Urinary bladder (tissue), 4 donors: ENCODE measurements around the gene FAM193A. TPM values are rescaled to one million over a fixed set of nuclear protein-coding genes. Genes with fewer than 3 reads are reported as not detected.

ENCODE experiments used
- DNase-seq: peaks from one replicate; pipeline ENCODE4 v3.0.0-alpha.2; 2015; ENCODE audit errors: extremely low spot score
- H3K27ac ChIP-seq: one replicate; pipeline ENCODE4 v1.5.1; 2013; ENCODE audit warnings: low read depth, mild to moderate bottlenecking, moderate library complexity
- H3K36me3 ChIP-seq: one replicate; pipeline ENCODE4 v1.6.1; 2013; ENCODE audit warnings: mild to moderate bottlenecking, moderate library complexity; ENCODE audit not compliant: insufficient read depth
- H3K4me1 ChIP-seq: one replicate; pipeline ENCODE4 v1.6.1; 2013; ENCODE audit warnings: mild to moderate bottlenecking, moderate library complexity; ENCODE audit not compliant: insufficient read depth
- H3K4me3 ChIP-seq: one replicate; pipeline ENCODE4 v1.5.1; 2013; ENCODE audit warnings: low read depth, low read length
- WGBS: extraction: QIAGEN DNeasy Blood & Tissue Kit; methylation state at CpG from one replicate; pipeline ENCODE4 v1.1.7; 2013; 5-methylcytosine and 5-hydroxymethylcytosine counted together
- polyA plus RNA-seq: library from polyadenylated mRNA; stranded (reverse); fragments of 200-250 nt; gene quantifications from one replicate; pipeline ENCODE4 v1.2.3, GENCODE V29; 2013
- total RNA-seq: library from RNA; depleted of rRNA; stranded (reverse); fragments of >200 nt; gene quantifications from one replicate; pipeline ENCODE4 v1.2.3, GENCODE V29; 2014
- donor health status: healthy with polysubstance abuse.
- donor health status: healthy.

The FAM193A gene
- total and polyA plus RNA-seq, 2 donors, result 16.2 to 18.7 TPM

DNA sequence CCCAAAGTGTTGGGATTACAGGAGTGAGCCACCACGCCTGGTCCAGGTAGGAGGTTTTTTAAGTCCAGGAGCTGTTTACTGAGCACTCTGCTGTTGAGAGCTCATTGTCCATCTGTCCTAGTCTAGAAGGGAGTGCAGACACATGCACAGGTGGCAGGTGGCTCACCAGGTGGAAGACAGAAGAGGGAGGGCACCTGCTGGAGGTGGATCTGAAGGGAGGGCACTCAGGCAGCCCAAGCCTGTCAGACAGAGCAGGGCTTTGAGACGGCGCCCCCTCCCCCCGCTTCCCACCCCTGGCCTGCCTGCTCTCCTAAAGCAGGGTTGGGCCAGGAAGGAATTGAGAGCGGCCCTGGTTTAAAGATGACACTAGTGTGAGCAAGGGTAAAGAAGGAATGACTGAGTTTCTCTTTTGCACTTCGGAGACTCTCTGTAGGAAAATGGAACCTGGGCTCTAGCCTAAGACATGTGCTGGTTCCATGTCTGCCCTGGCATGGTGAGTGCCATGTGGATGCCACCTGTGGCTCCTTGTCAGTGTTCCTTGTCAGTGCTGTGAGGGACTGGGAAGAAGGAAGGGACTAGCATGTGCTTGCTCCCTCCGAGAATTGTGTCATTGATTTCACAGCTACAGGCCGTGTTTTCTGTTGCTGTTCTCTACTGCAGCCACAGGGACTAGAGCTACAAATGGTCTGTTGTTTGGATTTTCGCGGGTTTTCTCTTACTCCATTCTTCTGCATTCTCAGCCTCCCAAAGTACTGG lies 111.1 kb downstream of the FAM193A start:
- no peak overlapping the region for H3K27ac ChIP-seq
- no peak for DNase-seq
- peaks cover 2% of the 10 kb centered on the region for H3K36me3 ChIP-seq
- no peaks in the 10 kb centered on the region for H3K4me1 ChIP-seq
- WGBS, result 93% methylated on average over 10 of the region's 10 CpGs
- no peak overlapping the region for H3K4me3 ChIP-seq

DNA sequence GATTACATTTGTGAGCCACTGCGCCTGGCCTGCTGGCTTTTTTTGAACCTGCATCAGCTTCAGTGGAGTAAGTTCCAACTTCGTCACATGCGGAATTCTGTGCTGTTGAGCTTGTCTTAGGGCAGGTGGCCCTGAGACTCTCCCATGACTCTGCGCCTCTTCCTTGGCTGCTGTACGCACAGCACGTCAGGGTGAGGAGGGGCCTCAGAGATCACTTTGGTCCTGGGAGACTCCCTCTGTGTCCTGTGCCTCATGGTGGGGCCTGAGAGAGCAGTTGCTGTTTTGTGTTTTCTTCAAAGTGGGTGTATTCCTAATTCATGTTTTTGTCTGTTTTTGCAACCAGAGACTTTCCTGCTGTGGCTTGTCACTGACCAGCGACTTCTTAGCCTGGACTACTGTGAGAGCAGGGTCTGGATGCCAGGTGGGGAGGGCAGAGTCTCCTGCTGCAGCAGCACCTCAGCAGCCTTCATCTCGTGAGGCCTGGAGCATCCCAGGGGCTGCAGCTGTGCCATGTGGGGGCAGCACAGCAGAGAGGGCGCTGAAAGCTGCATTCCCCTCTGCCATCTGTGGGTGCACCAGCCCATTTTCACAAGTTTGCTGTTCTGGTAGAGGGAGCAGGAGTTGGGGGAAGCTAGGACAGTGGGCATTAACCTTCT lies 111.8 kb downstream of the FAM193A start:
- no peak overlapping the region for H3K4me3 ChIP-seq
- WGBS, result 93% methylated on average over 9 of the region's 9 CpGs
- peaks cover 2% of the 10 kb centered on the region for H3K36me3 ChIP-seq
- DNase-seq, result no peak
- no peaks in the 10 kb centered on the region for H3K4me1 ChIP-seq
- no peak overlapping the region for H3K27ac ChIP-seq

DNA sequence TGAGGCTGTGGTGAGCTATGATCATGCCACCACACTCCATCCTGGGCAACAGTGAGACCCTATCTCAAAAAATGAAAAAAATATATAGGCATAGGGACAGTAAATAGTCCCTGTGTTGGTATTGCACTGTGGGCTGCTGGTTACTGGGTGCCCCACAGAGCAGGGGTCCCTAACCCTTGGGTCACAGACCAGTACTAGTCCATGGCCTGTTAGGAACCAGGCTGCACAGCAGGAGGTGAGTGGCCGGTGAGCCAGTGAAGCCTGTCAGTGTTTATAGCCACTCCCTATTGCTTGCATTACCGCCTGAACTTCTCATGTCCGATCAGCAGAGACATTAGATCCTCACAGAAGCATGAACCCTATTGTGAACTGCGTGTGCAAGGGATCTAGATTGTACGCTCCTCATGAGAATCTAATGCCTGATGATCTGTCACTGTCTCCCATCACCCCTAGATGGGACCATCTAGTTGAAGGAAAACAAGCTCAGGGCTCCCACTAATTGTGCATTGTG lies 113.2 kb downstream of the FAM193A start:
- Histone ChIP-seq H3K27ac (no peak overlapping the region), H3K4me3 (no peak overlapping the region), H3K36me3 (peaks cover 2% of the 10 kb centered on the region), H3K4me1 (no peaks in the 10 kb centered on the region)
- DNase-seq, result no peak
- 96% methylated on average over 5 of the region's 5 CpGs for WGBS

DNA sequence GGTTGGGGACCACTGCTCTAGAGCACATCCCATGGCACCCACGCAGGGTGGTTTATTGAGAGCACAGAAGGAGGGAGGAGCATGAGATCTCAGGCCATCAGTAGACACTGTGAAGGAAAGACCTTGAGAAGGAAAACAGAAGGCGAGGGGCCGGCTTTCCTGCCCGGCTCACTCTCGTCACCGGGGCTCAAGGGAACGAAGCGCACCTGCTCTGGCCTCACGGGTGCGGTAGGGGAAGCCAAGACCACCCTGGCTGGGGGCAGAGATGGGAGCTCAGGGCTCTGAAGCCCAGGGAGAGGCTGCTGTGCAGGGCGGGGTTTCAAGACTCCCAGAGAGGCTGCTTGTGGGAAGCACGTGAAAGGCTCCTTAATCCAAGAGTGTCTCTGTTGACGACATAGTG lies 113.8 kb downstream of the FAM193A start:
- no peaks in the 10 kb centered on the region for H3K4me1 ChIP-seq
- no peak overlapping the region for H3K27ac ChIP-seq
- DNase-seq, result no peak
- WGBS, result 91% methylated on average over 13 of the region's 13 CpGs
- no peak overlapping the region for H3K4me3 ChIP-seq
- H3K36me3 ChIP-seq, result peaks cover 2% of the 10 kb centered on the region

DNA sequence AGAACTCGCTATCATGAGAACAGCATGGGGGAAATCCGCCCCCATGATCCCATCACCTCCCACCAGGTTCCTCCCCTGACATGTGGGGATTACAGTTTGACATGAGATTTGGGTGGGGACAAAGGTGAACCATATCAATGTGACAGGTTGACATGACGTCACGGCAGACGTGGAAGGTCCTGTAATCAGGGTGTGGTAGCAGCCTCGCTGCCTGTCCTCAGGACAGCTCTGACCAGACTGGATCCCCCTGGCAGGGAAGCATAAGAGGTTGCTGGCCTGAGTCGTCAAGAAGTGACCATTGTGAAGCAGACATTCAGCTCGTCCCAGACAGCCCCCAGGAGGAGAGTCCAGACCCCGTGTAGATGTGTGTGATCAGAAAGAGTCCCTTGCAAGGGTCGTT lies 115.1 kb downstream of the FAM193A start:
- no peak overlapping the region for H3K27ac ChIP-seq
- no peak for DNase-seq
- WGBS, result 88% methylated on average over 10 of the region's 10 CpGs
- H3K36me3 ChIP-seq, result peaks cover 2% of the 10 kb centered on the region
- no peaks in the 10 kb centered on the region for H3K4me1 ChIP-seq
- H3K4me3 ChIP-seq, result no peak overlapping the region

DNA sequence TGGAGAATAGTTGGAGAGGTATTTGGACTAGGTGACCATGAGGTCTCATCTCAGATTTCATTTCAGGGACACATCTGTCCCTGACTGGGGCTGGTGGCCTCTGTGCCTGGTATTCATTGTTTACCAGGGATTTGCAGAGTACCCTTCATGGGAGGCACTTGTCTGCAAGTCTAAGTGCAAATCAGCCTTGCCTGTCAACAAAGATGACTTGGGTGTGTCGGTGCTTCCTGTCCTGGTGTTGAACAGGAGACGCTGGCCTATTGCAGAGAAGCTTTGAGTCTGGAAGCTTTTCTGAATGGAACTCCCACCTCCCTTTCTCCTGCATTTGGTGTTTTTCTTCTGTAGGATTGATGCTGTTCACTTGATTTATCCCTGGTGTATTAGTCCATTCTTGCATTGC lies 115.6 kb downstream of the FAM193A start:
- no peak overlapping the region for H3K4me3 ChIP-seq
- no peak overlapping the region for H3K27ac ChIP-seq
- 90% methylated on average over 2 of the region's 2 CpGs for WGBS

DNA sequence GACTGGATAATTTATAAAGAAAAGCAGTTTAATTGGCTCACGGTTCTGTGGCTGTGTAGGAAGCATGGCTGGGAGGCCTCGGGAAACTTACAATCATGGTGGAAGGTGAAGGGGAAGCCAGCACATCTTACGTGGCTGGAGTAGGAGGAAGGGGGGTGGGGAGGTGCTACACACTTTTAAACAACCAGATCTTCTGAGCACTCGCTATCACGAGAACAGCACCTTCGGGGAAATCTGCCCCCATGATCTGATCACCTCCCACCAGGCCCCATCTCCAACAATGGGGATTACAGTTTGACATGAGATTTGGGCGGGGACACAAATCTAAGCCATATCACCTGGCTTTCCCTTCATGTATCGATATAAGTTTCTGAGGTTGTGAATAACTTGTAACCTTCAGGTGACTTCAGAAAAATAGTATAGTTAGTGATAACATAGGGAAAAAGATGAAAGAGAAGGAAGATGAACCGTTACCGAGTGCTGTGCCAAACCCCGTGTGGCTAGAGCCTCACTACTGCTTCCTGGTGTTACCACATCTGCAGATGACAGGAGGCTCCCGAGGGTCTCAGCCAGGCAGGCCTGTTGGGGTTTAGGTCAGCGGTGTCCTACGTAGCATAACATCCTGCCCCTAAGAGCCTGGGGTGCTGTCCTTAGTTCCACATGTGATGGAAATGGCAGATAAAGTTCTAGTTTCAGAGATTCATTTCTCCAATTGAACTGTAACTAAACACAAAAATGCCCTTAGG lies 116.1 kb downstream of the FAM193A start:
- DNase-seq, result no peak
- 85% methylated on average over 14 of the region's 14 CpGs for WGBS
- H3K36me3 ChIP-seq, result peaks cover 1% of the 10 kb centered on the region

More for the DNA sequence above, 115.6 kb downstream of the FAM193A start:
- DNase-seq, result no peak
- Histone ChIP-seq H3K4me1 (no peaks in the 10 kb centered on the region), H3K36me3 (peaks cover 2% of the 10 kb centered on the region)

DNA sequence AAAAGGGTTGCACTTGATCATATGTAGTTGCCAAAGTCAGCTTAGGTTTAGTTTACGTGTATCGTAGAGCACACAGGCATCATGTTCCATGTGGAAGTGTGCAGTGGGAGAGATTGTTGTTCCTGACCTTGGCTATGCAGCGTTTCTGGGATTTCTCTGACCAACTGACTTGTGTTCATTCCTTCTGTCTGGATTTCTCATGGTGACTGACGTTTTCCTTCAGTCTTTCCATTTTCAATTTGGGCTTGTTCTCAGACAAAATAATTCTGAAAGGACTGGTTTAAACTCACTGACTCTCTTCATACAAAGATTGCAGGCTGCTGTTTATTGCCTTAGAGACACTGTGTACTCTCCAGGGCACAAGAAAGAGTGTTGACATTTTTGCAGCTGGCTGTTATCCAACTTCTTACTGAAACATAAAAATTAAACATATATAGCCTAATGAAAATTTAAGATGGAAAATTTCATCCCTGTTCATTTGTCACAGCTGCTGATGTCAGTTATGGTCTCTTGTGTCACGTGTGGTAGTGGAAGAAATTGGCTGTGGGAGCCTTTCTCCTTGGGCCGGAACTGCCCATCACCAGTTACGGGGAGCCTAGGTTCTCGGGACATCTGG lies 124.3 kb downstream of the FAM193A start:
- peak; percentile 8 for DNase-seq
- 42% methylated on average over 8 of the region's 8 CpGs for WGBS
- no peak overlapping the region for H3K4me3 ChIP-seq
- H3K36me3 ChIP-seq, result peaks cover 3% of the 10 kb centered on the region
- no peaks in the 10 kb centered on the region for H3K4me1 ChIP-seq
- H3K27ac ChIP-seq, result no peak overlapping the region

More for the DNA sequence above, 116.1 kb downstream of the FAM193A start:
- Histone ChIP-seq H3K27ac (no peak overlapping the region), H3K4me3 (no peak overlapping the region), H3K4me1 (no peaks in the 10 kb centered on the region)

DNA sequence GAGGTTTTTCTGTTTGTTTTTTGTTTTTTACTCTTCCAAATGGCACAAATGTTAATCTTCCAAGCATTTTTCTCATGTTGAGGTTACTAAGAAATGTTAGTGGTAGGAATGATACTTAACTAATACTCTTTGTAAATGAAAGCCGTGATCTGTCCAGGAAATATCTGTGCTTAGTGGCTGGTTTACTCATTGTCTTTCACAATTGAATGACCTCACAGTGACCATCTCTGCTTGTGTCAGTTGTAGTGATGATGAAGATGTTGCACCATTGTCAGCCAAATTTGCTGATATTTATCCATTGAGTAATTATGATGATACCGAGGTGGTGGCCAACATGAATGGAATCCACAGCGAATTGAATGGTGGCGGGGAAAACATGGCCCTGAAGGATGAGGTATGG lies 126.2 kb downstream of the FAM193A start:
- Histone ChIP-seq H3K4me1 (no peaks in the 10 kb centered on the region), H3K36me3 (peaks cover 3% of the 10 kb centered on the region), H3K4me3 (no peak overlapping the region), H3K27ac (no peak overlapping the region)
- DNase-seq, result no peak
- WGBS, result 96% methylated on average over 4 of the region's 4 CpGs

DNA sequence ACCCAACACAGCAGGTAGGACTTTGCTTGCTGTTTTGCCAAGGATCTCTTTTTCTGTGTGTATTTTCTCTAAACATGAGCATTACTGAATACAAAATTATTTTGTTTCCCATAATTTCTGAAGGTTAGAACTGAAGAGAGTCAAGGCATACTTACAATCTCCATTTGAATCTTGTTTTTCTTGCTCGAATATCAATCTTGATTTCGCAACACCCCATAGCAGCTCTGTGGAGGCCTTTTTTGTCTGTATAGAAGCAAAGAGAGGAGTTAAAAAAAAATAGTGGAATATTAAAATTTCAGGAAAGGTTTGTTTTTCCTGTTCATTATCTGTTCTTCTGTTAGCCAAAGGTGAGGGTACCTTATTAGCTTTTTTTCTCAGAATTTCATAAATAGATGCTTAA lies 126.8 kb downstream of the FAM193A start:
- WGBS, result 85% methylated on average over 2 of the region's 2 CpGs
- Histone ChIP-seq H3K4me3 (no peak overlapping the region), H3K27ac (no peak overlapping the region), H3K36me3 (peaks cover 3% of the 10 kb centered on the region), H3K4me1 (no peaks in the 10 kb centered on the region)
- no peak for DNase-seq

DNA sequence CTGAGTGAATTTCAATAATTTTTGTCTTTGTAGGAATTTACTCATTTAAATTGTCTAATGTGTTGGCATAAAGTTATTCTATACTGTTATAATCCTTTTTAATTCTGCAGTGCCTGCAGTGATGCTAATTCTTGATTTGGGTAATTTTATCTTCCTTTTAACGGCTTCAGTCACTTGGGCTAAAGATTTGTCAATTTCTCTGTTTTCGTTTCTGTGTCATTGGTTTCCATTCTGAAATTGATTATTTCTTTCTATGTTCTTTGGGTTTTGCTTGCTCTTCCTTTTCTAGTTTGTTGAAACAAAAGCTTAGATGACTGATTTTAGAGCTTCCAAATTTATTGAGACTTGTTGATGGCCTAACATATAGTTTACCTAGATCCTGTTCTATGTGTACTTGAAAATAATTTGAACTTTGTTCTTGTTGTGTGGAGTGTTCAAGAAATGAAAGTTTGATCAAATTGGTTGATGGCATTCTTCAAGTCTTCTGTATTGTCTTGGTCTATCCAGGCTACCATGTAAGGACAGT lies 130.3 kb downstream of the FAM193A start:
- Histone ChIP-seq H3K27ac (no peak overlapping the region), H3K4me1 (no peaks in the 10 kb centered on the region), H3K4me3 (no peak overlapping the region), H3K36me3 (no peaks in the 10 kb centered on the region)
- DNase-seq, result no peak
- WGBS, result 90% methylated on average over 2 of the region's 2 CpGs

DNA sequence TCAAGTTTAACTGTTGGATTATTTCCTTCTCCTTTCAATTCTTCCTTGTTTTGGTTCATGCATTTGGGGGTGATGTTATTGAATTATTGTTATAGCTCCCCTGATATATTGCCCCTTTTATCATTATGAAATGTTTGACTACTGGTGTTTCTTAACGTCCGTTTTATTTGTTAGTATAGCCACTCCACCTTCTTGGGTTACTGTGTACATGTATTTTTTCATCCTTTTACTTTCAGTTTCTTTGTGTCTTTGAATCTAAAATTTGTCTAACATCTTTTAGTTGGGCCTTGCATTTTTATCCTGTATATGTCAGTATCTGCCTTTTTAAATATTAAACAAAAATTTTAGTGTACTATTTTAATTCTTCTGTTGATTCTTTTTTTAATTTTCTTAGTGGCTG lies 131.0 kb downstream of the FAM193A start:
- DNase-seq, result no peak
- no peaks in the 10 kb centered on the region for H3K36me3 ChIP-seq
- 39% methylated on average over 2 of the region's 2 CpGs for WGBS
- no peak overlapping the region for H3K27ac ChIP-seq
- no peaks in the 10 kb centered on the region for H3K4me1 ChIP-seq
- no peak overlapping the region for H3K4me3 ChIP-seq

DNA sequence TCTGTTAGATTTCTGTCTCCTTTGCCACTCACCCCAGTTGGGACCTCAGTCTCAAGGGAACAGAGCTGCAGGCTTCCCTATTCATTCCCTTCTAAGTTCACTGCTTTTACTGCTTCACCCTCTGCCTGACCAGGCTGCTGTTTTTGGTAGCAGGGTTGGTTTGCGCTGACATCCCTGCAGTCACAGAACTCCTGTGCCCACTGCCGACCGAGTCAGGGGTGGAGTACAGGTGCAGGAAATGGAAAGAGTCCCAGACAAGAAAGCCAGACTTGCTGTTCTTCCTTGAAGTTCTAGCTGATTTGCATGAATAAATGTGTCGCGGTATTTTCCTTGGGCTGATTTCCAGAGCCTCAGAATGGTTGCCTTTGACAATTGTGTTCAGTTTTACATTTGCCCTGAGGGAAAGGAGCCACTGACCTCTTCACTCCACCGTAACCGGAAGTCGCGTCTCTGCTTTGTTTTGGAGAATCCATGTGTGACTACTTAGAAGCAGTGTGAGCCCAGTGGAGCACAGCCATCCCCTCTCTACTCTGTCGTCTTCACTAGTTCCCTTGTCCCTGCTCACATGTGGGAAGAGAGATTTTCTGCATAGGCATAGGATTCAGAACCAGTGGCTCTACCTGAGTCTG lies 134.9 kb downstream of the FAM193A start:
- no peak for DNase-seq
- H3K36me3 ChIP-seq, result peaks cover 4% of the 10 kb centered on the region
- H3K4me1 ChIP-seq, result no peaks in the 10 kb centered on the region
- H3K4me3 ChIP-seq, result no peak overlapping the region
- no peak overlapping the region for H3K27ac ChIP-seq
- 83% methylated on average over 10 of the region's 10 CpGs for WGBS
